Head of caudate nucleus (tissue), 42 donors: ENCODE measurements around the gene PRDM11.
"Not testable (repeated sequence)": the region's sequence is repeated elsewhere in the genome, so short reads cannot be mapped to it uniquely, and the experiment has no call there.

Experiments
- DNase-seq, 42 donors: peaks; one replicate each; pipeline versions ENCODE4 v3.0.0 to v3.0.0-alpha.2; 2020 to 2021; ENCODE audit warnings: mixed read lengths in 7 of 42
- intact Hi-C: fragments of 100-400 bp; cut with DNase I; formaldehyde crosslinking; loops from one replicate; pipeline ENCODE4 v1.15.0; 2022

The PRDM11 gene

GRCh38 chr11:45113807-45114206 lies 32.6 kb upstream of the PRDM11 start:
- DNase-seq = no peak
- intact Hi-C loops = loop anchor here (5.0 kb wide), 1 partner anchor 178 kb away; no protein-coding TSS in a partner anchor

- intact Hi-C loops, DNase-seq: not testable (repeated sequence)
Measured at GRCh38 chr11:45127836-45128235, 18.6 kb upstream of the PRDM11 start.

GRCh38 chr11:45133878-45134277 lies 12.6 kb upstream of the PRDM11 start:
- DNase-seq = no peak
- intact Hi-C loops = no loop called here

- no peak for DNase-seq
- intact Hi-C loops = no loop called here
Measured at GRCh38 chr11:45141171-45141570, 5.3 kb upstream of the PRDM11 start.

GRCh38 chr11:45141631-45142030 lies 4.8 kb upstream of the PRDM11 start:
- intact Hi-C loops = no loop called here
- no peak for DNase-seq

- intact Hi-C loops = no loop called here
- no peak for DNase-seq
Measured at GRCh38 chr11:45142241-45143055, 4.0 kb upstream of the PRDM11 start.

GRCh38 chr11:45143494-45143893 lies 2.9 kb upstream of the PRDM11 start:
- intact Hi-C loops = no loop called here
- peak in 1 of 42 donors; percentile 20 for DNase-seq

- intact Hi-C loops = no loop called here
- peak in 3 of 42 donors; percentile 6 to 33 (median 25) for DNase-seq
Measured at GRCh38 chr11:45144126-45145082, 2.0 kb upstream of the PRDM11 start.

- intact Hi-C loops = no loop called here
- no peak for DNase-seq
Measured at GRCh38 chr11:45145083-45145378, 1.4 kb upstream of the PRDM11 start.

- peak in 6 of 42 donors; percentile 12 to 58 (median 36) for DNase-seq
- intact Hi-C loops = no loop called here
Measured at GRCh38 chr11:45145379-45146071, 914 bp upstream of the PRDM11 start.

GRCh38 chr11:45147017-45147728 lies 734 bp downstream of the PRDM11 start:
- DNase-seq = peak; percentile 85 to 98 (median 95)
- intact Hi-C loops = no loop called here

GRCh38 chr11:45147891-45148675 lies 1.6 kb downstream of the PRDM11 start:
- DNase-seq = peak in 5 of 42 donors; percentile 12 to 29 (median 14)
- intact Hi-C loops = no loop called here

- intact Hi-C loops = no loop called here
- DNase-seq = peak in 3 of 42 donors; percentile 6 to 32 (median 30)
Measured at GRCh38 chr11:45149483-45150056, 3.1 kb downstream of the PRDM11 start.

- intact Hi-C loops = no loop called here
- DNase-seq = peak in 3 of 42 donors; percentile 6 to 15 (median 9)
Measured at GRCh38 chr11:45150301-45150700, 3.9 kb downstream of the PRDM11 start.

GRCh38 chr11:45150943-45151342 lies 4.5 kb downstream of the PRDM11 start:
- DNase-seq = peak in 3 of 42 donors; percentile 9 to 33 (median 31)
- intact Hi-C loops = no loop called here

GRCh38 chr11:45151362-45151982 lies 5.0 kb downstream of the PRDM11 start:
- intact Hi-C loops = no loop called here
- DNase-seq = peak in 3 of 42 donors; percentile 11 to 27 (median 23)
